ENCODE data around the gene BCAR1. TPM values are rescaled to one million over a fixed set of nuclear protein-coding genes. Genes with fewer than 3 reads are reported as not detected.
A peak's percentile ranks its signal among the peaks of the same experiment; 100 is the strongest.
"Not testable (repeated sequence)": the region's sequence is repeated elsewhere in the genome, so short reads cannot be mapped to it uniquely, and the experiment has no call there.

Gene BCAR1
- total and polyA plus RNA-seq, 2 of the 13 experiments (the other 11 are each of a cell fraction or from before 2014, with no cell fraction given), result 48.1 to 51.7 TPM

DNA sequence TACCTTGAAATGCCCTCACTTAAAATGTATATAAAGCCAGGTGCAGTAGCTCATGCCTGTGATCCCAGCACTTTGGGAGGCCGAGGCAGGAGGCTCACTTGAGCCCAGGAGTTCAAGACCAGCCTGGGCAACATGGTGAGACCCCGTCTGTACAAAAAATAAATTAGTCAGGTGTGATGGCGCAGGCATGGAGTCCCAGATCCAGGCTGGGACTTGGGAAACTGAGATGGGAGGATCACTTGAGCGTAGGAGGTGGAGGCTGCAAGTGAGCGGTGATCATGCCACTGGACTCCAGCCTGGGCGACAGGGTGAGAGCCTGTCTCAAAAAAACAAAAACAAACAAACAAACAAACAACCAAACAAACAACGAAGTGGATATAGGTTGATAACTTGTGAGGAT lies 41.9 kb downstream of the BCAR1 start:
- POLR2A ChIA-PET, result interaction anchor here (1.4 kb wide), 1 partner anchor 18 kb away, joined by 4 read pairs; no protein-coding TSS in a partner anchor
- BruUV-seq (replicated peaks); in situ Hi-C loops (cut with HindIII; ENCODE audit: extremely low pct_ligation_motif_present, low pct_unique_long_range_greater_than_20kb): not testable (repeated sequence)

DNA sequence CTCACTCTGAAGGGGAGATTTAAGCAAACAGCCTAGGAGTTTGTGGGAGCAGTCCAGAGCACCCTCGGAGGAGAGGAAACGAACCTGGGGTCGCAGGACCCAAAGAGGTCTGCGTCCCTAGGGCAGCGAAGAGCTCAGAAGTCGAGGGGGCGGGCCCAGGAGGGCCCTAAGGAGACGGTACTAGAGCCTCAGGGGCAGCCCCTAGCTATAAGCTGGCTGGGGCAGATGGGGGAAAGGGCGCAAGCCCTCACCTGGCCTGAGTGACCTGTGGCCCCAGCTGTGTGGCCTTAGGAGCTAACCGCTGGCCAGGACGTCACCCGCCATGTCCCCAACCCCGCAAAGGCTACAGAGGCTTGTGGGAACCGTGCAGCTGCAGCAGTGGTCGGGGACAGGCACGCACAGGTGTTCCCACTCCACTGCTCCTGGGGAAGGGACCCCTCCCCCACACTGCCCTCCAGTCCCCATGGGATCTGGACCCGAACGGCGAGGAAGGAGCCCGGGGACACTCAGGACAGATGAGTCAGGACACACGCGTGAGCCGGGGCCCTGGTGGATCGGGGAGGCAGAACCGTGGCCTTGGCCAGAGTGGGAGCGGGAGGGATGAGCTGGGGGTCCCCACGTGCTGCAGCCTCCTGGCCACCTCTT lies 42.4 kb downstream of the BCAR1 start:
- ATAC-seq (peak; percentile 2; the same call in 2 of the 3 replicates), DNase-seq (ENCODE audit: low spot score) (no peak), FAIRE-seq (no peak)
- ChIA-PET POLR2A (interaction anchor here (1.4 kb wide), 1 partner anchor 18 kb away, joined by 4 read pairs; no protein-coding TSS in a partner anchor), CTCF (ENCODE audit: low intra/inter-chr PET ratio, low total read pairs) (no interaction called here)
- Histone ChIP-seq H2AFZ (ENCODE audit: low read length) (no peak overlapping the region), H3K27me3 (ENCODE audit: control insufficient read depth in 1 of 2, insufficient read depth in 2 of 2, low read length in 2 of 2) (peaks cover 32 to 74% of the 10 kb centered on the region in 2 experiments), H3K4me2 (ENCODE audit: low read depth, low read length) (no peak overlapping the region), H3K4me1 (ENCODE audit: insufficient read depth, low read length) (peaks cover 9% of the 10 kb centered on the region; the same call in 1 of the 2 replicates), H3K4me3 (replicated peaks in 1 of 3; ENCODE audit: insufficient read depth in 1 of 3, low read depth in 2 of 3, low read length in 3 of 3) (no peak overlapping the region; a peak in 1 of 6 replicates), H3K36me3 (replicated peaks in 1 of 2; ENCODE audit: control insufficient read depth in 1 of 2, insufficient read depth in 2 of 2, low read length in 2 of 2) (no peaks in the 10 kb centered on the region), H3K27ac (ENCODE audit: extremely low read length, insufficient read depth, low read length) (no peak overlapping the region), H3K79me2 (ENCODE audit: insufficient read depth, low read length) (no peaks in the 10 kb centered on the region), H4K20me1 (ENCODE audit: insufficient read depth, low read length) (no peaks in the 10 kb centered on the region), H3K9ac (ENCODE audit: insufficient read depth, low read depth, low read length) (no peak overlapping the region), H3K9me3 (ENCODE audit: low read length) (no peaks in the 10 kb centered on the region)
- BruUV-seq (replicated peaks), result no TSS peak
- WGBS (ENCODE audit: low lambda C conversion rate), result 43% methylated on average over 19 of the region's 27 CpGs
- intact Hi-C loops (cut with micrococcal nuclease; ENCODE audit: unreplicated experiment) (no loop called here), in situ Hi-C loops (cut with HindIII; ENCODE audit: extremely low pct_ligation_motif_present, low pct_unique_long_range_greater_than_20kb) (no loop called here)
- TF ChIP-seq ZKSCAN5 (CRISPR knock-in tag; IDR thresholded peaks at IDR 0.05) (no peak), RXRA (CRISPR knock-in tag; IDR thresholded peaks at IDR 0.05) (peak; percentile 30; the same call in 1 of the 2 replicates)

More for the DNA sequence above, 41.9 kb downstream of the BCAR1 start:
- DNase-seq (ENCODE audit: low spot score); H2AFZ ChIP-seq (ENCODE audit: low read length); H4K20me1 ChIP-seq (ENCODE audit: insufficient read depth, low read length); H3K27ac ChIP-seq (ENCODE audit: extremely low read length, insufficient read depth, low read length); H3K4me3 ChIP-seq (replicated peaks in 1 of 3; ENCODE audit: insufficient read depth in 1 of 3, low read depth in 2 of 3, low read length in 3 of 3); intact Hi-C loops (cut with micrococcal nuclease; ENCODE audit: unreplicated experiment); CTCF ChIA-PET (ENCODE audit: low intra/inter-chr PET ratio, low total read pairs); H3K36me3 ChIP-seq (replicated peaks in 1 of 2; ENCODE audit: control insufficient read depth in 1 of 2, insufficient read depth in 2 of 2, low read length in 2 of 2); ATAC-seq; H3K79me2 ChIP-seq (ENCODE audit: insufficient read depth, low read length); H3K4me1 ChIP-seq (ENCODE audit: insufficient read depth, low read length); H3K4me2 ChIP-seq (ENCODE audit: low read depth, low read length); FAIRE-seq; H3K9me3 ChIP-seq (ENCODE audit: low read length); H3K9ac ChIP-seq (ENCODE audit: insufficient read depth, low read depth, low read length): not testable (repeated sequence)
- TF ChIP-seq, protein P1, sequence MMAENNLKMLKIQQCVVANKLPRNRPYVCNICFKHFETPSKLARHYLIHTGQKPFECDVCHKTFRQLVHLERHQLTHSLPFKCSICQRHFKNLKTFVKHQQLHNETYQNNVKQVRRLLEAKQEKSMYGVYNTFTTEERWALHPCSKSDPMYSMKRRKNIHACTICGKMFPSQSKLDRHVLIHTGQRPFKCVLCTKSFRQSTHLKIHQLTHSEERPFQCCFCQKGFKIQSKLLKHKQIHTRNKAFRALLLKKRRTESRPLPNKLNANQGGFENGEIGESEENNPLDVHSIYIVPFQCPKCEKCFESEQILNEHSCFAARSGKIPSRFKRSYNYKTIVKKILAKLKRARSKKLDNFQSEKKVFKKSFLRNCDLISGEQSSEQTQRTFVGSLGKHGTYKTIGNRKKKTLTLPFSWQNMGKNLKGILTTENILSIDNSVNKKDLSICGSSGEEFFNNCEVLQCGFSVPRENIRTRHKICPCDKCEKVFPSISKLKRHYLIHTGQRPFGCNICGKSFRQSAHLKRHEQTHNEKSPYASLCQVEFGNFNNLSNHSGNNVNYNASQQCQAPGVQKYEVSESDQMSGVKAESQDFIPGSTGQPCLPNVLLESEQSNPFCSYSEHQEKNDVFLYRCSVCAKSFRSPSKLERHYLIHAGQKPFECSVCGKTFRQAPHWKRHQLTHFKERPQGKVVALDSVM (CRISPR knock-in tag; IDR thresholded peaks at IDR 0.05), result 0 out of 2 replicates have a peak, but pooled peaks have one; percentile 20
- H3K27me3 ChIP-seq (ENCODE audit: control insufficient read depth in 1 of 2, insufficient read depth in 2 of 2, low read length in 2 of 2), result peaks cover 31 to 72% of the 10 kb centered on the region in 2 experiments
- WGBS (ENCODE audit: low lambda C conversion rate), result 69% methylated on average over 7 of the region's 7 CpGs

Measured in HepG2 (cell line).